HG03460 (cell line): ENCODE measurements around the gene EPB41L5.
"Not testable (repeated sequence)": the region's sequence is repeated elsewhere in the genome, so short reads cannot be mapped to it uniquely, and the experiment has no call there.

Experiments used
- ATAC-seq: cut with Tn5 transposase; IDR thresholded peaks from one replicate; pipeline ENCODE4 v1.9.1; 2021; ENCODE audit not compliant: unreplicated experiment

The EPB41L5 gene

DNA sequence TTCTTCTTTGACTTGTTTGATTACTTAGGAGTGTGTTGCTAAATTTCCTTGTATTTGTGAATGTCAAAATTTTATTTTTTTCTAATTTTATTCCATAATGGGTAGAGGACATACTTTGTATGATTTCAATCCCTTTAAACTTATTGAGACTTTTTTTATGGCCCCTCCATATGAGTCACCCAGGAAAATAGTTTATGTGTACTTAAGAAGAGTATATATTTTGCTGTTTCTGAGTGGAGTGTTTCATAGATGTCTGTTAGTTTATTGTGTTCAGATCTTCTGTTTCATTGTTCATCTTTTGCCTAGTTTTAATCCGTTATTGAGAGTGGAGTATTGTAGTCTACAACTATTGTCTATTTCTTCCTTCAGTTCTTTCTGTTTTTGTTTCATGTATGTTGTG is 81.9 kb downstream of the EPB41L5 start:
- ATAC-seq, result no peak

DNA sequence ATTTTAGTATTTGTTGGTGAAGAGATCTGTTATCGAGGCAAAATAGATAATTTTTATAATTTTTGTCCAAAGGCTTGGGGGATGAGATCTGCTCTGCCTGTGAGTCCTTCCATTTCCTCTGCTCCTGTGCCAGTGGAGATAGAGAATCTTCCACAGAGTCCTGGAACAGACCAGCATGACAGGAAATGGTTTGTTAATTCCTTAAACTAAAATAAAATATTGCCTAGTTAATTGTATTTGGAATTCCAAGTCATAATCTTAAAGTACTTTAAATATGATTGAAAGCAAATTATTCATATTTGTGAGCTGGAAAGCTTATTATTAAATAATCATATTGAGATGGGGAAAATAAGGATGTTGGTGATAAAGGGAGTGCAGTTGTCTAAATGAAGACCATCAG is 87.8 kb downstream of the EPB41L5 start:
- no peak for ATAC-seq

DNA sequence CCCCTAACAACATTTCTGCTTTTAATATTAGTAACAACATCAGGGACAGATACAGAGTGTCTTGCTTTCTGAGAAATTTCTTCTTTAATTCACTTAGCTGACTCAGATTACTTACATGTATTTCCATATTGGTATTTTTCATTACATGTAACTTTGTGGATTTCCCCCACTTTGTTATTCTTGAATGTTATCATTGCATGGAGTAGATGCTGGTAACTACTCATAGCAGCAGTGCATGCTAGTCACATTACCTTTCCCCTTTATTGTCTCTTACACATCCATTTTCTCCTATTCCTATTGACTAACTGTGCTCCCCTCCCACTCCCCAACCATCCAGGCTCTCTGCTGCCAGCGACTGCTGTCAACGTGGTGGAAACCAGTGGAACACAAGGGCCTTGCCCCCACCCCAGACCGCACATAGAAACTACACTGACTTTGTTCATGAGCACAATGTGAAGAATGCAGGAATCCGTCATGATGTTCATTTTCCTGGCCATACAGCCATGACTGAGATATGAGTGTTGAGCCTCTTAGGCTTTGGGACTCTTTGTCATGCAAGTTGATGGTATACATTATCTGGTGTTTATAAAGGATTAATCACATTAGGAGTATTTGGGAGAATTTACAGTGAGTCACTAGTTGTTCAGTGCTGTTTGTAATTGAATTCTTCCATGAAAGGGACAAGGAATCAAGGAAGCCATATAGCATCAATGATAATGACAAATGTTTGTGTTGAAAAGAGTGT is 91.0 kb downstream of the EPB41L5 start:
- no peak for ATAC-seq

DNA sequence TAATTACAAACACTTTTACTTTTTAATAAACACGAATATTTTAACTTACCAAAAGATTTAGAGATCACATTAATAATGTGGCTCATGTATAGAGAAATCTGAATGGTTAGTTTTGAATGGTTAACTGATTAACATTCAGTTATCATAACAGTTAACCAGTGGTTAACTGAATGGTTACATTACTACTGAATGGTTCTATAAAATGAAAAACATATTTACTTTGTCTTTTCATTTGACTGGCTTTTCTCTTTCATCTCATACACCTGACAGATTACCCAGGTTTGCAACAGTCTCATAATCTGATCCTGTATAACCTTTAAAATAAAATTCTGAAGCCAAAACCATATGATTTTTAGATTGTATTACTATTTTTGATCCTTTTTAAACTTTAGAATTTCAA is 91.9 kb downstream of the EPB41L5 start:
- no peak for ATAC-seq

DNA sequence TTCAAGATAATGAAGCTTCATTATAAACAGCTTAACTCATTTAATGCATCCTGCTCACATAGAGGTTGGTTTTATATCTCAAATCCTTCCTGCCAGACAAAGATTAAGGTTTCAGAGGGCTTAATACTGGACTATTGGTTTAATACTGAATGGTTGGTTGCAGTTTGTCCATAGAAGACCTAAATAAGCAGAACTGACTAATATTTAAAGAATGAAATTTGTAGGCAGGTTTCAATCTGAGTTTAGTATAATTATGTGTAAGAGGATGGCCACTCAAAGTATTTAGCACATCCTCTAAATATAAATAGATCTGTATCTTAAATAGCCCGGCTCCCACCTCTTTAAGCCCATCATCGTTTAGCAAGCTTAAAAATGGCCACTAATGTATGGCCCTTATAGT is 92.5 kb downstream of the EPB41L5 start:
- peak; percentile 55 for ATAC-seq

DNA sequence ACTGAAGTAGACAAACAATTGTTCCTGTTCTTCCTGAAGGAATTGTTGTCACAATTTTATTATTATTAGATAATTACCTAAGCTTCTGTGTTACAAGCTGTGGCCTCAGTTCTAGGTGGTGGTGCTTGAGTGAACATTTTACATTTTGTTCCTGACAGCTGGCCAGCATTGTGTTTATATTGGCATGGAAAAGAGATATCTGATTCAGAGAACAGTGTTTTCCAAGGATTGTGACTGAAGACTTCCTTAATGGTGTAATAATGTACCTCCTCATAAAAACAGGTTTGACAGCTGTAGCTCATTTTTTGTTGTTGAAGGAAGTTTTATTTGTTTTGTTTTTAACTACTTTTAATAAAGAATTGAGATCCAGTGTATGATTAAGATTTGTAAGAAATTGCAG is 95.2 kb downstream of the EPB41L5 start:
- ATAC-seq, result no peak

DNA sequence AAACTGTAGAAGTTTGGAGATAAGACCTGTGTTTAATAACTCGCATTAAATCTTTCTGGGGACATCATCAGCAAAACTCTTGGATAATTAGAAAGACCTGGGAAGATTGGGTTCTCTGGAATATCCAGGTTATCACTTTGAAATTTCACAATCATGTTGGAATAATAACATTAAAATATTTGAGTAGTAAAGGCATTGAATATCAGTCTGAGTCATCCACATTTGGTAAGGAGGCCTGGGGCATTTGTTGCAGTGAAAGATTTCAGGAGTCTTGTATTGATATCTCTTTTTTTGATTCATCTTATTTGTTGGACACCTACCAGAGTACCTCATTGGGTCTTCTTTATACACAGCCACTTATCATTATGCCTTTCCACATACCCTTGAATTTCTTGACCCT is 95.9 kb downstream of the EPB41L5 start:
- no peak for ATAC-seq

DNA sequence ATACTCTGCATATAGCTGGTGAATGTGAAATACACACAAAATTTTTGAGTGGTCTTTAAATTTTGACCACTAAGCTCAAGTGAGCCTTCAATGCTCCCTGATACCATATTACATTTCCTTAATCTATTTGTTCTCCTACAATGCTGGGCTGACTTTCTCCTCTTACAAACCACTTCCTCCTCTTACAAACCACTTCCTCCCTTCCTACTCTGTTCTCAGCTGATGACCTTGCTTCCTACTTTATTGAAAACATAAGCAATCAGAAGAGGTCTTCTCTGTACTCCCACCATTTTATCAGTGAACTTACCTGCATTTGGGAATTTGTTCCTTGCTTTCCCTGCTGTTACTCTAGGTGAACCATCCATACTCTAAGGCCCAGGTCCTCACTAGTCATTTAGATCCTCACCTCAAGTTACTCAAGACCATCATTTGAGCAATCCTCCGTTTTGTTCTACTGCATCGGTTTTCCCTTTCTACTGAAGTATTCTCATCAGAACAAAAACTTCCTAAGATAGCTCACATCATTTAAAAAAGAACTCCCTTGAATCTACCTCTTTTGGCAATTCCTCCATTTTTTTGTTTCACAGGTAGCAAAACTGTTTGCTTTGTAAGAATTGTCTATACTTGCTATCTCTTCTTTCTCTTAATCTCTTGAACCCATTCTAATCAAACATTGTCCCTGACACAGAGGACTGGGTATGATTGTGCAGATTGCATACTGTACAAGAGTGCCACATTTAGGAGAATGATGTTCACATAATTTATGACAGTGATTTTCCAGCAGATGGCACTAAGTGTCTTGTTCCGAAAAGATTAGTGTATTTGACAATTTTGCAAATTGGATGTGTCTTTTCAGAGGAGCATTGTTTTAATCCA is 96.5 kb downstream of the EPB41L5 start:
- ATAC-seq, result peak; percentile 52

DNA sequence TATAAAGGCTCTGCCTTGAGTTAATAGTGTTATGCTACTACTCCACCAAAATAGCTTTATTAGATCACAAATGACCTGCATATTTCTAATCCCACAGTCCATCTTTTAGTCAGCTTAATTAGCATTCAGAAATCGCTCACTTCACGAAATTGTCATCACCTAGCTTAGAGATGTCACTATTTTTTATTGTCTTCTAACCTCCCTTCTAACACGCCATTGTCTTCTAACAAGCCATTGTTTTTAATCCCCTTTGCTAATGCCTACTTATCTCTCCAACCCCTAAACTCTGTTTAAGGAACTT is 97.1 kb downstream of the EPB41L5 start:
- no peak for ATAC-seq

DNA sequence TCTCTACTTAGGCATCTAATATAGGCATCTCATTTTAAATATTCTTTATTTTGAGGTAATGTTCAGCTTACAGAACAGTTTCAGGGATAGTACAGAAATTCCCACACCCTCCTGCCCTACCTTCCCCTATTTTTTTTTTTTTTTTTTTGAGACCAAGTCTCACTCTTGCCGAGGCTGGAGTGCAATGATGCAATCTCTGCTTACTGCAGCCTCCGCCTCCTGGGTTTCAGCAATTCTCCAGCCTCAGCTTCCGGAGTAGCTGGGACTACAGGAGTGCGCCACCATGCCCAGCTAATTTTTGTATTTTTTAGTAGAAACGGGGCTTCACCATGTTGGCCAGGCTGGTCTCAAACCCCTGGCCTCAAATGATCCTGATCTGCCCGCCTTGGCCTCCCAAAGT is 97.6 kb downstream of the EPB41L5 start:
- no peak for ATAC-seq

DNA sequence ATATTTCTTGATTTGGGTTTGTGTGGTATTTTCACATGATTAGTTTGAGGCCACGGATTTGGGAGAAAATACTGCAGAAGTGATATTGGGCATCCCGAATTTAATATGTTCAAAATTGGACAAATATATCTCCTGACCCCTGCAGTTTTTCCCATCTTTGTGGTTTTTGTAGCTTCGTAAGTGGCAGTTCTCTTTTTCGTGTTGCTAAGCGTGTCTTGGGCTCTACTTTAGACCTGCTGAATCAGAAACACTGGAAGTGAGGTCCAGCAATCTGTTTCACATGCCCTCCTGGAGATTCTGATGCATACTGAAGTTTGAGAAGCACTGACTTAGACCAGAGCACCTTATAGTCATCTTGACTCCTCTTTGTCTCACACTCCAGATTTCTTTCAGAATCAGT is 98.3 kb downstream of the EPB41L5 start:
- no peak for ATAC-seq

DNA sequence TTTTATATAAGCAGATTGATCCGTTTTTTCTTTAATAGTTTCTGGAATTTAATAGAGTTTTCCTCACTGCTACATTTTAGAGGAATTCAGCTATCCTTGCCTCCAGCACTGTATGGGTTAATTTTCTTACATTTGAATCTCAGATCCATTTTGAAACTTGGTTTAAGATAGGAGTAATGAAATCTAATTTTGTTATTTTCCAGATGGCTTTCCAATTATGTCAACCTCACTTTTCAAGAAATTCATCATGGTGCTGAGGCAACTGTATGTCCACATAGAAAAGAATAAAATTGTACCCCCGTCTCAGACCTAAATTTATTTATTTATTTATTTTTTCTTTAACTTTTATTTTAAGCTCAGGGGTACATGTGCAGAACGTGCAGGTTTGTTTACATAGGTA is 105.1 kb downstream of the EPB41L5 start:
- no peak for ATAC-seq

DNA sequence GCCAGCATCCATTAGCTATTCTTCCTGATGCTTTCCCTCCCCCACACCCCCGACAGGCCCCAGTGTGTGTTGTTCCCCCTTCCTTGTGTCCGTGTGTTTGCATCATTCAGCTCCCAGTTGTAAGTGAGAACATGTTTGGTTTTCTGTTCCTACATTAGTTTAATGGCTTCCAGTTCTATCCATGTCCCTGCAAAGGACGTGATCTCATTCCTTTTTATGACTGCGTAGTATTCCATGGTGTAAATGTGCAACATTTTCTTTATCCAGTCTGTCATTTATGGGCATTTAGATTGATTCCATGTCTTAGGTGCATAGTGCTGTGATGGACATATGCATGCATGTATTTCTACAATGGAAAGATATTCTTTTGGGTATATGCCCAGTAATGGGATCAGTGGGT is 105.6 kb downstream of the EPB41L5 start:
- no peak for ATAC-seq

DNA sequence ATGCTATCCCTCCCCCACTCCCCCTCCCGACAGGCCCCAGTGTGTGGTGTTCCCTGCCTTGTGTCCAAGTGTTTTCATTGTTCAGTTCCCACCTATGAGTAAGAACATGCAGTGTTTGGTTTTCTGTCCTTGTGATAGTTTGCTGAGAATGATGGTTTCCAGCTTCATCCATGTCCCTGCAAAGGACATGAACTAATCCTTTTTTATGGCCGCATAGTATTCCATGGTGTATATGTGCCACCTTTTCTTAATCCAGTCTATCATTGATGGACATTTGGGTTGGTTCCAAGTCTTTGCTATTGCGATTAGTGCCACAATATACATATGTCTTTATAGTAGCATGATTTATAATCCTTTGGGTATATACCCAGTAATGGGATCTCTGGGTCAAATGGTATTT is 108.5 kb downstream of the EPB41L5 start:
- not testable (repeated sequence) for ATAC-seq

DNA sequence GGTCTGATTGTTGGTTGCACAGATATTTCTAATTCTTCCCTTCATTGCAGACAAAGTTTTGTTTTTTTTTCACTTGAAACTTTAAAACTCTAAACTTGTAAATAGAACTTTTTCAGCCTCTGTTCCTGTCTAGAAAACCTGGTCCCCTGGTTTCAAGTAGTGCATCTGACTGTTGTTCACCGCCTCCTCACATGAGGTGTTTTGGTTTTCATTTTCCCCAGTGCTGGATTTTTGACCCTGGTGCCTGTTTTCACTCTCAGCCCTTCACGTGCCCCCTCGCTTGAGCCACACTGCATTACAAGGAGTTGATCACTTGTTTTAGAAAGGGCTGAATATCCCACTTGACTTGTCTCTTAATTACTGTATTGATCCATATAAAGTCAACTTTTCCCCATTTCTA is 110.2 kb downstream of the EPB41L5 start:
- no peak for ATAC-seq

DNA sequence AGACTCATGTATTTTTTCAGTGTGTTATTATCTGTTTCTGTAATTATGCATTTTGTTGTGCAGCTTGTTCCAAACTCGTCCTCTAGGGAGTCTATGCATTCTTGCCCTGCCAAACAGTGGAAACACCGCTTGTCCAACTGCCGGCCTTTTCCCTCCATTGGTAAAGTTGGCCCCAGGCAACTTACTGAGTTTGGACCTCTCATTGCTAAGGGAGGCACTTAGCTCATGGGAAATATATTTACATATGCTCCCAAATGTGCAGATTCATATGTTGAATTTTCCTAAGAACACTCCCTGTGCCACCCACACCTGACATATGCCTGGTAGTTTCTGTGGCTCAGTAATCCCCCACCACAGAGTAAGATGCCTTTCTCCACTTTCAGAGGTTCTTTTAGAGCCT is 112.3 kb downstream of the EPB41L5 start:
- no peak for ATAC-seq

DNA sequence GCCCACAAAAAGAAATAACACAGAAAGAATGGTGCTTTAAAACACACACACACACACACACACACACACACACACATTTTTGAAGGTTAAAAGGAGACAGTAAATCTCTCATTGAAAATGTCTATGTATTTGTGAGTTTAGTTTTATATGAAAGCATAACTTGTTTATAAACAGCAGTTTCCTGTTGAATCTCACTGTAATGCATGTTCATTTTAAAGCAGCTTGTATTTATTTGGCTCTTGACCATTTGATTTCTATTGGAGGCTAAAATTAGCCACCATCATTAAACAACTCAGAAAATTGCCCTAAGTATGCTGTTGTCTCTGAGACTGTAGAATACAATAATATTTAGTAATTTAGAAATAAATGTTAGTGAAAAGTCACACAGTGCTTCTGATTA is 115.3 kb downstream of the EPB41L5 start:
- no peak for ATAC-seq

DNA sequence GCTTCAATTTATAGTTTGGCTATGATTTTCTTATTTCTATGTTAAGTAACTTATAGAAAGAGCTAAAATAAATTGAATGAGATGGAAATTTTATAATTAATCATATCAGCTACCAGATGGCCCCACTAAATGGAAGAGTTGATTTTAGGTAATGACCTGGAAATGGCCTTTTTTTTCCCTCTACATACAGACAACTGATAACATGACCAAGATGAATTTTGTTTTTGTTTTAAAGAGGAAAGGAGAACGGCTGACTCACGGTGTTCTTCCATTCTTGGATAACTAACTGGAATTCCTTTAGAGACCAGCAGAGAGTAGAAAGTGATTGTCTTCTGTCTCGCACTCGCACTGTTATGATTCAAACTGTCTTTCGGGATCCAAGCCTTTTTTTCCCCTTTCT is 119.3 kb downstream of the EPB41L5 start:
- ATAC-seq, result no peak

DNA sequence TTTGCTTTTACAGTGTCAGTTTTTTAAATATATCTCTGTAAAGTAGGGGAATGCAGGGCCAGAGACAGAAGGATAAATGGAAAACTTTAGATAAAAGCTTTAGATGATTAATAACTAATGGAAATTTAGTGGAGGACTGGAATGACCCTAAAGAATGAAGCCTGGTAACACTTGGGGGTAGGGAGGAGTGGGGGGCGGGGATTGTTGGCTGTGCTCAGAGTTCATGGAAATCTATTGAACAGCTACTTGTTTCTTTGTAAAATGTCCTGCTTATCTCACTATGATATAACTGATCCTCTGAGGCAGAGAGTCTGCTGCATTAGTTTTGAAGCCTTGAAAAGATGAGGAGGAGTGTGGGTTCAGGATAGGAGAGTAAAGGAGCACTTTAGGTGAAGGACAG is 119.8 kb downstream of the EPB41L5 start:
- ATAC-seq, result no peak

DNA sequence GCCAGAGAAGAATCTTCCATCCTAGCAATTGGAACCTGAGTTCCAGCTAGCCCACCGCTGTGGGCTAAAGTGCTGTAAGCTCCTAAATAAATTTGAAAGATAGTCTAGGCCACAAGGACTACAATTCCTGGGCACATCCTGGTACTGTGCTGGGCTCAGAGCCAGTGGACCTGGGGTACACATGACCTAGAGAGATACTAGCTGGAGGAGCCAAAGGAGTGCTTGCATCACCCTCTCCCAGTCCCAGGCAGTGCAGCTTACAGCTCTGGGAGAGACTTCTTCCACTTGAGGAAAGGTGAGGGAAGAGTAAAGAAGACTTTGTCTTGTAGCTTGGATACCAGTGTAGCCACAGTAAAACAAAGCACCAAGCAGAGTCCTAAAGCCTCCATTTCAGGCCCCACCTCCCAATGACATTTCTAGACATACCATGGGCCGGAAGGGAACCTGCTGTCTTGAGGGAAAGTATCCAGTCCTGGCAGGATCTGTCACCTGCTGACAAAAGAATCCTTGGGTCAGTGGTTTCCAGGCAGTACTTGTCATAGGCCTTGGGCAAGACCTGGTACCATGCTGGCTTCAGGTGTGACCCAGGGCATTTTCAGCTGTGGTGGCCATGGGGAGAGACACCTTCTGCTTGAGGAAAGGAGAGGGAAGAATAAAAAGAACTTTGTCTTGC is 120.8 kb downstream of the EPB41L5 start:
- ATAC-seq, result no peak

DNA sequence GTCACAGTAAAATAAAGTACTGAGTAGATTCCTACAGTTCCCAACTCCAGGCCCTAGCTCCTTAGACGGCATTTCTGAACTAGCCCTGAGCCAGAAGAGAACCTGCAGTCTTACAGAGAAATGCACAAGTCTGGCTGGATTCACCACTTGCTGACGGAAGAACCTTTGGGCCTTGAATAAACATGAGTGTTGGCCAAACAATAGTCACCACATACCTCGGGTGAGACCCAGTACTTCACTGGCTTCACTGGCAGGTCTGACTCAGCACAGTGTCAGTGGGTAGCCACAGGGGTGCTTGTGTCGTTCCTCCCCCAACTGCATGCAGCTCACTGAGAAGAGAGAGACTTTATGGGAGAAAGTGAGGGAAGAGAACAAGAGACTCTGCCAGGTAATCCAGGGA is 121.4 kb downstream of the EPB41L5 start:
- ATAC-seq, result no peak

DNA sequence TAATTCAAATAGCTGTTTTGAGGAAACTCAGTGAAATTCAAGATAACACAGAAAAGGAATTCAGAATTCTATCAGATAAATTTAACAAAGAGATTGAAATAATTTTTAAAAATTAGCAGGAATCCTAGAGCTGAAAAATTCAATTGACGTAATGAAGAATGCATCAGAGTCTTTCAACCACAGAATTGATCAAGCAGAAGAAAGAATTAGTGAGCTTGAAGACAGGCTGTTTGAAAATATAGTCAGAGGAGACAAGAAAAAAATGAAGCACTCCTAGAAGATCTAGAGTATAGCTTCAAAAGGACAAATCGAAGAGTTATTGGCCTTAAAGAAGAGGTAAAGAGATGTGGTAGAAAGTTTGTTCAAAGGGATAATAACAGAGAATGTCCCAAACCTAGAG is 122.1 kb downstream of the EPB41L5 start:
- ATAC-seq, result not testable (repeated sequence)
